CD8-positive, alpha-beta memory T cell (primary cell): ENCODE data around the gene CCNL1. TPM values are rescaled to one million over a fixed set of nuclear protein-coding genes. Genes with fewer than 3 reads are reported as not detected.

Experiments used
- CTCF ChIA-PET: fragments of 350-600 bp; sonication (Branson Sonifier 250); formaldehyde crosslinking; loops from one replicate; lab custom pipeline; 2021; ENCODE audit warnings: antibody characterized with exemption; lab: Charles Lee
- POLR2A ChIA-PET: fragments of 350-600 bp; sonication (Branson Sonifier 250); formaldehyde crosslinking; loops from one replicate; lab custom pipeline; 2021; ENCODE audit warnings: antibody characterized with exemption; lab: Charles Lee
- DNase-seq, 5 donors: peaks; one replicate each; pipeline versions ENCODE4 v3.0.0 to v3.0.0-alpha.2; 2020 to 2022; ENCODE audit warnings: mixed read lengths in 1 of 5
- H3K27ac ChIP-seq: one replicate; pipeline ENCODE4 v1.7.0; 2013; ENCODE audit warnings: low read depth, mild to moderate bottlenecking, low read length, moderate library complexity
- H3K27me3 ChIP-seq: 2 replicates; pipeline ENCODE4 v1.7.0; 2013; ENCODE audit warnings: low read length, mild to moderate bottlenecking; ENCODE audit not compliant: insufficient read depth, poor library complexity, severe bottlenecking
- H3K36me3 ChIP-seq: 2 replicates; pipeline ENCODE4 v1.7.0; 2013; ENCODE audit warnings: mild to moderate bottlenecking, low read length, moderate library complexity; ENCODE audit not compliant: insufficient read depth
- H3K4me1 ChIP-seq: 2 replicates; pipeline ENCODE4 v1.7.0; 2013; ENCODE audit warnings: mild to moderate bottlenecking, low read length, moderate library complexity; ENCODE audit not compliant: insufficient read depth
- H3K4me3 ChIP-seq: 2 replicates; pipeline ENCODE4 v1.7.0; 2013; ENCODE audit warnings: mild to moderate bottlenecking, low read length
- H3K9me3 ChIP-seq: 2 replicates; pipeline ENCODE4 v1.7.0; 2013; ENCODE audit warnings: mild to moderate bottlenecking, low read length
- H3K27ac Mint-ChIP-seq, 8 donors: one replicate each; pipeline ENCODE4 v1.8.0; 2020 to 2021; ENCODE audit warnings: mixed read lengths in 8 of 8, mild to moderate bottlenecking in 6 of 8, inconsistent platforms in 3 of 8, moderate library complexity in 3 of 8
- H3K27me3 Mint-ChIP-seq, 2 donors: one replicate each; pipeline ENCODE4 v1.8.0; 2020 to 2021; ENCODE audit warnings: mixed read lengths in 2 of 2, mild to moderate bottlenecking in 1 of 2, moderate library complexity in 1 of 2
- H3K36me3 Mint-ChIP-seq, 3 donors: one replicate each; pipeline ENCODE4 v1.8.0; 2020 to 2021; ENCODE audit warnings: mixed read lengths in 3 of 3, inconsistent platforms in 1 of 3, mild to moderate bottlenecking in 1 of 3
- H3K4me1 Mint-ChIP-seq, 3 donors: one replicate each; pipeline ENCODE4 v1.8.0; 2020 to 2021; ENCODE audit warnings: mixed read lengths in 3 of 3, inconsistent platforms in 1 of 3, mild to moderate bottlenecking in 1 of 3
- H3K4me3 Mint-ChIP-seq, 7 donors: one replicate each; pipeline ENCODE4 v1.8.0; 2020 to 2021; ENCODE audit warnings: mixed read lengths in 7 of 7, mild to moderate bottlenecking in 6 of 7, moderate library complexity in 4 of 7, inconsistent platforms in 2 of 7
- H3K9me3 Mint-ChIP-seq, 5 donors: one replicate each; pipeline ENCODE4 v1.8.0; 2020 to 2022; ENCODE audit warnings: mixed read lengths in 5 of 5, mild to moderate bottlenecking in 3 of 5, moderate library complexity in 2 of 5, inconsistent platforms in 1 of 5
- polyA plus RNA-seq: library from polyadenylated mRNA; unstranded; fragments of 300-500 nt; fragmentation: Illumina TruSeq; gene quantifications from one replicate; pipeline ENCODE4 v1.2.3, GENCODE V29; 2021
- total RNA-seq, 2 experiments: library from RNA; stranded (reverse); gene quantifications; one replicate each; pipeline ENCODE4 v1.2.3, GENCODE V29; 2021

Gene CCNL1
- total and polyA plus RNA-seq, 3 experiments from 2014 or later: 62.1 to 126 (median 125) TPM

DNA sequence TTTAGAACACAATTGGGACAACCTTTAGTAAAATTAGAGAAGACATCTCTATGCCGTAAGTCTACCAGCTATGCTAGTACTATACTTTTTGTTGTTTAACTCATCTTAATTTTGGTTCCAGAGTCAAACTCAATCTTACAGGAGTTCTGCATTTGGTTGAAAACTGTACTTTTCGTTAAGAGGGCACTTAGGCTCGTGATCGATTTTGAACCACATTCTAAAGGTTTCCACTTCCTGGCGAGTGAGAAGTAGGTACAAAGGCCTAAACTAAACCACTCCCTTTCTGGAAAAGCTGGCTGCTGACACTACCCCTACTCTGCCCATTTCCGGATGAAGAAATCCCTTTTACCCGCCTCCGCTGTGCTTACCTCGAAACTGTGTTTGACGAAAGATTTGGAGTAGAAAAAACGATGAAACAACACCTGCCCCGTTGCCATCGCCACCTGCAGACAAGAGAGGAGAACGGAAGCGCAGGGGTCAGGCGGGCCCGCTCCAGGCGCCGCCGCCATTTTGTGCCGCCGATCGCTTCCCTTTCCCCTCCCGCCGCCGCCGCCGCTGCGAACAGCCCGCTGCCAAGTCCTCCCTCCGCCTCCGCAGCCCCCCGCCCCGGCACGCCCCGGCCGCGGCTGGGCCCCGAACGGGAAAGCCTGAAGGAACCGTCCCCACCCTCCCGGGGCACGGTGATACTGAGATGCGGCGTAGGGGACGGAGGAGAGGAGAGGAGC, 748 bp downstream of the CCNL1 start:
- H3K4me1 ChIP-seq: peaks cover 54% of the 10 kb centered on the region
- H3K9me3 Mint-ChIP-seq: no peaks in the 10 kb centered on the region
- ChIA-PET POLR2A (interaction anchor here (0.6 to 3.9 kb wide), 14 partner anchors 10 to 604 kb away, joined by 3 to 284 read pairs (median 6); partner anchors contain the start of genes SSR3 and TIPARP), CTCF (interaction anchor here (1.6 to 3.6 kb wide), 5 partner anchors 16 to 484 kb away, joined by 3 to 54 read pairs (median 9); partner anchors contain the start of gene TIPARP)
- H3K27ac ChIP-seq: peak overlapping the region; percentile 100
- DNase-seq: peak; percentile 73 to 91 (median 83)
- peaks cover 48% of the 10 kb centered on the region for H3K36me3 ChIP-seq
- H3K4me3 ChIP-seq: peak overlapping the region; percentile 96
- peaks cover 61 to 71% (median 62%) of the 10 kb centered on the region in 3 donors for H3K4me1 Mint-ChIP-seq
- no peaks in the 10 kb centered on the region for H3K9me3 ChIP-seq
- H3K4me3 Mint-ChIP-seq: peak overlapping the region; percentile 90 to 99 (median 93)
- H3K27ac Mint-ChIP-seq: peak overlapping the region; percentile 96 to 100 (median 100)
- H3K27me3 Mint-ChIP-seq: peaks cover 0 to 5% of the 10 kb centered on the region in 2 donors
- no peaks in the 10 kb centered on the region for H3K27me3 ChIP-seq
- peaks cover 21 to 65% (median 27%) of the 10 kb centered on the region in 3 donors for H3K36me3 Mint-ChIP-seq

DNA sequence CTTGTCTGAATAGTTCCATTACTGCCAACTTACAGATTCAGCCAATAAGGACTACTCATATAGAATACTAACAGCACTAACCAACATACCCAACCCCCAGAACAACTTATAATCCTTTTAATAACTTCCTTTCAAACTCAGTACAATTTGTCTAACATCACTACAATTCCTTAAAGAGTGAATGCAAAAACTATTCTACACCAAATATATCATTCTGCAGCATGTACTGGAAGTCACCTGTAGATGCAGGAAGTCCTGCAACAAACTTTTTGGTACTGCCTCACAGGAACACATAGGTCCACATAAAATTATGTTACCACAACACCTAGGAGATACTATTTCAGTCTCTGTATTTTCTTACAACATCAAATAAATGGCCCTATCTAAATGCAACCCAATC, 2.1 kb downstream of the CCNL1 start:
- H3K27ac ChIP-seq: peak overlapping the region; percentile 100
- peaks cover 61% of the 10 kb centered on the region for H3K36me3 ChIP-seq
- peaks cover 71 to 85% (median 73%) of the 10 kb centered on the region in 3 donors for H3K4me1 Mint-ChIP-seq
- peak overlapping the region; percentile 68 to 100 (median 99) for H3K27ac Mint-ChIP-seq
- H3K27me3 Mint-ChIP-seq: peaks cover 0 to 5% of the 10 kb centered on the region in 2 donors
- DNase-seq: no peak
- ChIA-PET CTCF (no interaction called here), POLR2A (no interaction called here)
- peak overlapping the region; percentile 90 to 99 (median 93) for H3K4me3 Mint-ChIP-seq
- peaks cover 21 to 77% (median 36%) of the 10 kb centered on the region in 3 donors for H3K36me3 Mint-ChIP-seq
- H3K9me3 ChIP-seq: no peaks in the 10 kb centered on the region
- H3K9me3 Mint-ChIP-seq: no peaks in the 10 kb centered on the region
- peak overlapping the region; percentile 96 for H3K4me3 ChIP-seq
- H3K27me3 ChIP-seq: no peaks in the 10 kb centered on the region
- peaks cover 67% of the 10 kb centered on the region for H3K4me1 ChIP-seq

DNA sequence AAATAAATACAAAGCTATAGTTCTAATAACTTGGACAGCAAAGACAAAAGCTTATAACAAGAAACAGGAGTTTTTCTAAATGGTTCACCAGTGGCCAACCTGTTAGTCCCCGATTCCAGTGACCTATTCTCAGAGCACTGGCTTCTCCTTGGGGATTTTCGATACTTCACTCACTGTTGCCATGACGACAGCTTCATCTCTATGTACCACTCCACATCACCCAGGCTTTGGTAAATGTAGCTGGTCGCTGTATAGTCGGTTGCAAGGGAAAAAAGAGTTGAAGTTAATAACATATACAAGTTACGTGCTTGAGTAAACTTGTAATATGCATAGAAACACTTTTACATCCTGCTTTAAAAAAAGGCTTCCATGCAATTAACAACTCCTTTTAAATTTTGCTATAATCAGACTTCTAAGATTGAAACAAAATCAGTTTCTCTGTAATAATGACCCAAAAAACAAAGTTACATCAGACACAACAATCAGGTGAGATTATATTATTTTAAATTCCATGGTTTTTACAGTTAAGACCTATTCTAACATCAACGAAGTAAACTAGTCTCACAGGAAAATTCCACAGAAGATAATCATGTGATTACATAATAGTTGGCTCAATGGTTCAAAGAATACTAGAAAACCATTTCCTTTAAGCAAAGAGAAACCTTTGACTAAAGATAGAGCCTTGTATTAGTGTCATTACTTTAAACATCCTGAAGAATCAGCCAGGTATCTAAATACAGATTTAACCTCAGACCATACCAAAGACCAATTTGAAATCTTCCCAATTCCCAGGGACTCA, 2.9 kb downstream of the CCNL1 start:
- ChIA-PET POLR2A (interaction anchor here (1.1 to 2.6 kb wide), 2 partner anchors 12 to 18 kb away, joined by 3 to 18 read pairs; no protein-coding TSS in a partner anchor), CTCF (interaction anchor here (0.8 to 3.1 kb wide), 4 partner anchors 18 to 68 kb away, joined by 3 to 15 read pairs (median 4); no protein-coding TSS in a partner anchor)
- peak in 1 of 5 donors; percentile 15 for DNase-seq
- Mint-ChIP-seq H3K4me1 (peaks cover 69 to 88% (median 73%) of the 10 kb centered on the region in 3 donors), H3K27me3 (peaks cover 0 to 5% of the 10 kb centered on the region in 2 donors), H3K9me3 (no peaks in the 10 kb centered on the region), H3K4me3 (peak overlapping the region; percentile 90 to 99 (median 93)), H3K36me3 (peaks cover 21 to 84% (median 36%) of the 10 kb centered on the region in 3 donors), H3K27ac (peak overlapping the region; percentile 10 to 100 (median 99))
- Histone ChIP-seq H3K4me3 (peak overlapping the region; percentile 96), H3K4me1 (peaks cover 67% of the 10 kb centered on the region), H3K9me3 (no peaks in the 10 kb centered on the region), H3K36me3 (peaks cover 69% of the 10 kb centered on the region), H3K27me3 (no peaks in the 10 kb centered on the region), H3K27ac (peak overlapping the region; percentile 1)

DNA sequence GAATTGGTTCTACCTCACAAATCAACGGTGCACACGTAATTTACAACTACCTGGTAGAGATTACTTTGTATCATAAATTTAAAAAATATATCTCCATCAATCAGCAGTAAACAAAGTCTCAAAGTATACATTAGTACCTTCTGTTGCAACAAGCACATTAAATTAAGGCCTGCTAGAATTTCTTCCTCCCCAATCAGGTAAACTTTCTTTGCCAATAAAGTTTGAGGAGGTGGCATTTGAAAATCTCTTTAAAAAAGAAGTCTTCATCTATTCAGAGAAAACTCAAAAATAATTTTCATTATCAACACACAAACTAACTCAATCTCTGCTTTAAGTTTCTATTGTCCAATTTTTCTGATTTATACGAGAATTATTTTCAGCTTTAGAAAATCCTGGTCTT, 4.4 kb downstream of the CCNL1 start:
- CTCF ChIA-PET: interaction anchor here (3.1 kb wide), 1 partner anchor 18 kb away, joined by 15 read pairs; no protein-coding TSS in a partner anchor
- Mint-ChIP-seq H3K36me3 (peaks cover 26 to 95% (median 43%) of the 10 kb centered on the region in 3 donors), H3K9me3 (no peaks in the 10 kb centered on the region), H3K27me3 (peaks cover 0 to 5% of the 10 kb centered on the region in 2 donors), H3K27ac (peak overlapping the region in 7 of 8 donors; percentile 58 to 100 (median 79)), H3K4me1 (peaks cover 69 to 94% (median 75%) of the 10 kb centered on the region in 3 donors), H3K4me3 (peak overlapping the region; percentile 23 to 99 (median 90))
- DNase-seq: no peak
- Histone ChIP-seq H3K27ac (peak overlapping the region; percentile 3), H3K36me3 (peaks cover 84% of the 10 kb centered on the region), H3K4me1 (peaks cover 60% of the 10 kb centered on the region), H3K4me3 (peak overlapping the region; percentile 24), H3K27me3 (no peaks in the 10 kb centered on the region), H3K9me3 (no peaks in the 10 kb centered on the region)
- POLR2A ChIA-PET: interaction anchor here (1.1 to 2.6 kb wide), 2 partner anchors 11 to 19 kb away, joined by 3 to 18 read pairs; no protein-coding TSS in a partner anchor

DNA sequence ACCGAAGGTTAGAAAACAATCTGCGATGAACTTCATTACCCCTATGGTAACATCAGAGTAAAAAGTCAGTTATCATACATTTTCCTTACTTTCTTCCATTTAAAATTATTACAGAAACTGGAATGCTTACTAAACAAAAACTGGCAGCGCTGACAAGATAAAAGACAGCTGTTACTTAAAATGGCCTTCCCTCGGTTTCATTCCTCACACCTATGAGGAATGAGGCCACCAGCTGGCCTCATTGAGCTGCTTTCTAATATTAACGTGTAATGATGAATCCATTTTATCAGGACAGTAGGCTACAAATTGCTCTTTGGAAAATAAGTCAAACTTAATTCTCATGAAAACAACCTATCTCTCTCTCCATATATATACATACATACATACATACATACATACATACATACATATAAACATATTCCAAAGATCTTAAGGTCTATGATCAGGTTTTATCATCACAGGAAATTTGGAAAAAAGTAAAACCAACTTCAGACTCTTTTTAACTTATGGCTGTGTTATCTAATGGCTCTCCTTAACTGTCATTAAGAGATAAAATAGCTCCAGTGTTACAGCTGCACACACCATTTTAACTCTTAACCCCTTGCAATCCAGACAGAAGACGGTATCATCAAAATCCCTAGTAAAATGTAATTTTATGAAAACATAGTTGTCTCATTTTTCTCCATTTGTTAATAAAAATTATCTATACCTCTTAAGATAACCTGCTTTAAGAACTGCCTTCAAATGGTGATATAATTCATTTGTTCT, 5.2 kb downstream of the CCNL1 start:
- H3K4me3 Mint-ChIP-seq: peak overlapping the region; percentile 59 to 87 (median 79)
- Histone ChIP-seq H3K27ac (no peak overlapping the region), H3K9me3 (no peaks in the 10 kb centered on the region), H3K4me3 (no peak overlapping the region), H3K36me3 (peaks cover 92% of the 10 kb centered on the region), H3K4me1 (peaks cover 60% of the 10 kb centered on the region), H3K27me3 (no peaks in the 10 kb centered on the region)
- H3K27me3 Mint-ChIP-seq: no peaks in the 10 kb centered on the region
- ChIA-PET CTCF (interaction anchor here (3.1 kb wide), 1 partner anchor 17 kb away, joined by 15 read pairs; no protein-coding TSS in a partner anchor), POLR2A (interaction anchor here (2.6 kb wide), 1 partner anchor 20 kb away, joined by 18 read pairs; no protein-coding TSS in a partner anchor)
- no peak for DNase-seq
- no peaks in the 10 kb centered on the region for H3K9me3 Mint-ChIP-seq
- peak overlapping the region; percentile 43 to 93 (median 76) for H3K27ac Mint-ChIP-seq
- peaks cover 26 to 95% (median 46%) of the 10 kb centered on the region in 3 donors for H3K36me3 Mint-ChIP-seq
- peaks cover 69 to 89% (median 76%) of the 10 kb centered on the region in 3 donors for H3K4me1 Mint-ChIP-seq

DNA sequence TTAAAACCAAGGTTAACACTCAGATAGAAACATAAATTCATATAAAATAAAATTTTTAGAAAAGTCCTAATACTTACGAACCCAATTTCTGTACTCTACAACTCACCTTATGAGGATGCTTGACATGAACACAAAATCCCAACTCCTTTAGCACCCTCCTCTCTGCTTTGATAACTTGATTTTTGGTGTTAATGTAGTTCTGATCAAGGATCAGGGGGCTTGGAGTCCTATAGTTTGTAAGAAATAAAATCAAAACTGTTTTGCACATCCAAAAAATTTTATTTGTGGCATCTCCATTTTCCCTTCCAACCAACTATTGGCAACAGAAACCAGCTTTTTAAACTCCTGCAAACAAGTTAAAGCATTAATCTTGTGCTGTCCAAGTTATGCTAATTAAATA, 7.0 kb downstream of the CCNL1 start:
- Mint-ChIP-seq H3K36me3 (peaks cover 27 to 97% (median 49%) of the 10 kb centered on the region in 3 donors), H3K27ac (peak overlapping the region in 6 of 8 donors; percentile 18 to 60 (median 48)), H3K4me1 (peaks cover 68 to 92% (median 81%) of the 10 kb centered on the region in 3 donors), H3K9me3 (no peaks in the 10 kb centered on the region), H3K27me3 (no peaks in the 10 kb centered on the region), H3K4me3 (peak overlapping the region in 2 of 7 donors; percentile 1 to 17)
- no peak for DNase-seq
- Histone ChIP-seq H3K9me3 (no peaks in the 10 kb centered on the region), H3K4me3 (no peak overlapping the region), H3K4me1 (peaks cover 51% of the 10 kb centered on the region), H3K27ac (no peak overlapping the region), H3K27me3 (no peaks in the 10 kb centered on the region), H3K36me3 (peaks cover 96% of the 10 kb centered on the region)
- ChIA-PET POLR2A (no interaction called here), CTCF (interaction anchor here (1.4 kb wide), 1 partner anchor 15 kb away, joined by 5 read pairs; no protein-coding TSS in a partner anchor)

DNA sequence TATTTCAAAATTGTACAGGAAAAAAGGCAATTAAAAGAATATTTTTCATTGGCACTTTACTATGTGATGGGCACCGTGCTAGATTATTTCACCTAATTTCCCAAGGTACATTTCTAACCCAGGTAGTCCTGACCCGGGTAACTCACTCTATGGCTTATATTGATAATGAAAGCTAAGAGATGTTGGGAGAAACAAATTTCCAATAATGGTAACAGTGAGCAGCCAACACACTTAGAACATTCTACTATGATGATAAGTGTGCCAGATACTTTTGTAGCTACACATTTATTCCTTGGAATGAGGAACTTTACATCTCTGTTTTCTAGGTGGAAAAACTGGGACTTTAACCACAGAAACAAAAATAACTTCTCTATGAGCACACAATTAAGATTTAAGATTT, 7.5 kb downstream of the CCNL1 start:
- POLR2A ChIA-PET: no interaction called here
- H3K36me3 Mint-ChIP-seq: peaks cover 25 to 95% (median 47%) of the 10 kb centered on the region in 3 donors
- Histone ChIP-seq H3K27ac (no peak overlapping the region), H3K27me3 (no peaks in the 10 kb centered on the region), H3K4me3 (no peak overlapping the region), H3K36me3 (peaks cover 94% of the 10 kb centered on the region), H3K4me1 (peaks cover 46% of the 10 kb centered on the region), H3K9me3 (no peaks in the 10 kb centered on the region)
- CTCF ChIA-PET: interaction anchor here (1.4 kb wide), 1 partner anchor 15 kb away, joined by 5 read pairs; no protein-coding TSS in a partner anchor
- H3K4me1 Mint-ChIP-seq: peaks cover 64 to 89% (median 77%) of the 10 kb centered on the region in 3 donors
- H3K27me3 Mint-ChIP-seq: no peaks in the 10 kb centered on the region
- H3K4me3 Mint-ChIP-seq: peak overlapping the region in 1 of 7 donors; percentile 8
- no peaks in the 10 kb centered on the region for H3K9me3 Mint-ChIP-seq
- H3K27ac Mint-ChIP-seq: peak overlapping the region in 2 of 8 donors; percentile 10 to 50
- no peak for DNase-seq
